HEK293 (cell line): Measurements from ENCODE around the gene UBE4B.

ENCODE experiments used
- CTCF ChIA-PET: fragments of 350-600 bp; formaldehyde crosslinking; extraction: SDS; loops from one replicate; lab custom pipeline; 2021; ENCODE audit warnings: antibody characterized with exemption; lab: Yijun Ruan, JAX
- POLR2A ChIA-PET: fragments of 300-600 bp; formaldehyde crosslinking; extraction: SDS; loops from one replicate; lab custom pipeline; 2020; ENCODE audit warnings: antibody characterized with exemption, inconsistent platforms; lab: Yijun Ruan, JAX
- H3K27ac ChIP-seq: fragments of 200-500 bp; sonication (Bioruptor generic); 2 replicates; pipeline ENCODE4 v1.5.1; 2014; ENCODE audit warnings: low read depth, low read length, control low read depth, inconsistent platforms; ENCODE audit errors: extremely low read depth
- H3K36me3 ChIP-seq, 2 experiments: fragments of 200-500 bp in 1 of 2; sonication (Bioruptor generic) in 1 of 2; 1 replicate in 1 of 2; 2 replicates in 1 of 2; pipeline ENCODE4 v1.5.1; 2014 to 2017; ENCODE audit warnings: inconsistent platforms in 2 of 2, low read length in 2 of 2; ENCODE audit not compliant: control insufficient read depth in 2 of 2, insufficient read depth in 1 of 2
- H3K4me1 ChIP-seq: fragments of 200-500 bp; sonication (Bioruptor generic); 2 replicates; pipeline ENCODE4 v1.5.1; 2014; ENCODE audit warnings: mild to moderate bottlenecking, low read length, inconsistent platforms; ENCODE audit not compliant: control insufficient read depth, insufficient read depth
- H3K4me3 ChIP-seq: 2 replicates; pipeline ENCODE4 v1.5.1; 2011; ENCODE audit warnings: low read depth, mild to moderate bottlenecking, control low read depth, low read length, moderate library complexity
- H3K9me3 ChIP-seq: fragments of 200-500 bp; sonication (Bioruptor generic); 2 replicates; pipeline ENCODE4 v1.5.1; 2014; ENCODE audit warnings: low read depth, low read length, inconsistent platforms; ENCODE audit not compliant: control insufficient read depth, insufficient read depth
- GLI2 ChIP-seq: fragments of 450-650 bp; formaldehyde crosslinking; IDR thresholded peaks from 2 replicates; pipeline ENCODE4; 2017; ENCODE audit warnings: missing biosample characterization, missing genetic modification characterization, low read depth, borderline replicate concordance
- SP3 ChIP-seq: fragments of 450-650 bp; formaldehyde crosslinking; IDR thresholded peaks from 2 replicates; pipeline ENCODE4 v1.5.1; 2016; ENCODE audit warnings: missing biosample characterization, missing genetic modification characterization
- TRIM28 ChIP-seq: IDR thresholded peaks from 2 replicates; pipeline ENCODE4 v1.6.1; 2011; ENCODE audit warnings: low read length, control low read depth, borderline replicate concordance
- ZBTB17 ChIP-seq: fragments of 450-650 bp; formaldehyde crosslinking; IDR thresholded peaks from 2 replicates; pipeline ENCODE4 v1.5.1; 2016; ENCODE audit warnings: missing biosample characterization, missing genetic modification characterization
- ZNF140 ChIP-seq: fragments of 450-650 bp; formaldehyde crosslinking; IDR thresholded peaks from 2 replicates; pipeline ENCODE4 v1.5.1; 2016; ENCODE audit warnings: missing biosample characterization, missing genetic modification characterization
- ZNF146 ChIP-seq: fragments of 450-650 bp; formaldehyde crosslinking; IDR thresholded peaks from 2 replicates; pipeline ENCODE4 v1.5.1; 2016; ENCODE audit warnings: missing biosample characterization, missing genetic modification characterization
- ZNF155 ChIP-seq: fragments of 450-650 bp; formaldehyde crosslinking; IDR thresholded peaks from 2 replicates; pipeline ENCODE4 v1.5.1; 2016; ENCODE audit warnings: missing biosample characterization, missing genetic modification characterization
- ZNF19 ChIP-seq: fragments of 450-650 bp; formaldehyde crosslinking; IDR thresholded peaks from 2 replicates; pipeline ENCODE4; 2016; ENCODE audit warnings: missing biosample characterization, missing genetic modification characterization, low read depth
- ZNF223 ChIP-seq: fragments of 450-650 bp; formaldehyde crosslinking; IDR thresholded peaks from 2 replicates; pipeline ENCODE4 v1.5.1; 2016; ENCODE audit warnings: missing biosample characterization, missing genetic modification characterization
- ZNF24 ChIP-seq: fragments of 450-650 bp; formaldehyde crosslinking; IDR thresholded peaks from 2 replicates; pipeline ENCODE4 v1.5.1; 2016; ENCODE audit warnings: missing biosample characterization, missing genetic modification characterization
- ZNF274 ChIP-seq, 2 experiments: fragments of 200-500 bp in 1 of 2; fragments of 450-650 bp in 1 of 2; sonication (Bioruptor generic) in 1 of 2; formaldehyde crosslinking in 1 of 2; IDR thresholded peaks; 2 replicates each; pipeline versions ENCODE4 v1.5.1 to v1.6.1; 2014 to 2016; ENCODE audit warnings: borderline replicate concordance in 1 of 2, inconsistent platforms in 1 of 2, low read length in 1 of 2, missing biosample characterization in 1 of 2, missing genetic modification characterization in 1 of 2
- ZNF335 ChIP-seq: fragments of 450-650 bp; formaldehyde crosslinking; conservative IDR thresholded peaks from 2 replicates; pipeline ENCODE4 v1.5.1; 2016; ENCODE audit warnings: missing biosample characterization, missing genetic modification characterization
- ZNF37A ChIP-seq: fragments of 450-650 bp; IDR thresholded peaks from 2 replicates; pipeline ENCODE4 v1.5.1; 2018; ENCODE audit warnings: missing biosample characterization, missing genetic modification characterization
- ZNF48 ChIP-seq: fragments of 450-650 bp; formaldehyde crosslinking; IDR thresholded peaks from 2 replicates; pipeline ENCODE4 v1.5.1; 2016; ENCODE audit warnings: missing biosample characterization, missing genetic modification characterization
- ZNF548 ChIP-seq: fragments of 450-650 bp; formaldehyde crosslinking; IDR thresholded peaks from 2 replicates; pipeline ENCODE4 v1.5.1; 2016; ENCODE audit warnings: missing biosample characterization, missing genetic modification characterization
- ZNF610 ChIP-seq: fragments of 450-650 bp; formaldehyde crosslinking; IDR thresholded peaks from 2 replicates; pipeline ENCODE4 v1.5.1; 2016; ENCODE audit warnings: missing biosample characterization, missing genetic modification characterization, borderline replicate concordance
- ZNF654 ChIP-seq: fragments of 450-650 bp; formaldehyde crosslinking; IDR thresholded peaks from 2 replicates; pipeline ENCODE4 v1.5.1; 2016; ENCODE audit warnings: low read depth, missing biosample characterization, missing genetic modification characterization
- ZNF658 ChIP-seq: fragments of 450-650 bp; formaldehyde crosslinking; IDR thresholded peaks from 2 replicates; pipeline ENCODE4; 2016; ENCODE audit warnings: missing biosample characterization, missing genetic modification characterization
- ZNF76 ChIP-seq: fragments of 450-650 bp; formaldehyde crosslinking; IDR thresholded peaks from 2 replicates; pipeline ENCODE4; 2016; ENCODE audit warnings: low read depth, missing biosample characterization, missing genetic modification characterization, borderline replicate concordance
- ZNF792 ChIP-seq: fragments of 450-650 bp; formaldehyde crosslinking; IDR thresholded peaks from 2 replicates; pipeline ENCODE4 v1.5.1; 2016; ENCODE audit warnings: missing biosample characterization, missing genetic modification characterization
- TF ChIP-seq, protein P1 (sequence below): fragments of 450-650 bp; formaldehyde crosslinking; IDR thresholded peaks from 2 replicates; pipeline ENCODE4 v1.5.1; 2016; ENCODE audit warnings: missing biosample characterization, missing genetic modification characterization
- TF ChIP-seq, protein P2 (sequence below): fragments of 450-650 bp; formaldehyde crosslinking; IDR thresholded peaks from 2 replicates; pipeline ENCODE4 v1.5.1; 2016; ENCODE audit warnings: missing biosample characterization, missing genetic modification characterization, low read depth

The UBE4B gene

DNA sequence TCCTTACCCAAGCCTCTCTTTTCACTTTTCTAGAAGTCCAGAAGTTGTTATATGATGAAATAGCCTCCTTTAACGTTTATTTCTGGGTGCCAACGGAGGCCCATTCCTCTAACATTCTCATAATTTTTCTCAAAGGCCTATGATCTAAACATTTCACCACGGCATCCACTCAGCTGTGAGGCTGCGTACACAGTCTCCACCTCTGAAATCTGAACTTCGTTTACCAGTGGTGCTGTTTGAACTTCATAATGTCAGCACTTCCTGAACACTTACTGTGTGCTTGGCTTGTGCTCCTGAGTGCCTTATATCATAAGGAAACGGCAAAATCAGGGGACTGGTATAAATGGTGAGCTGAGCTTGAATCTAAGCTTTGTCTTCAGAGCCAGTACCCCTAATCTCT, 47.8 kb upstream of the UBE4B start:
- POLR2A ChIA-PET = no interaction called here
- Histone ChIP-seq H3K36me3 (peaks cover 0 to 29% of the 10 kb centered on the region in 2 experiments; a peak in 2 of 3 replicates), H3K27ac (no peak overlapping the region), H3K4me3 (no peak overlapping the region), H3K4me1 (no peaks in the 10 kb centered on the region), H3K9me3 (no peaks in the 10 kb centered on the region)
- CTCF ChIA-PET = interaction anchor here (0.6 kb wide), 1 partner anchor 489 kb away, joined by 3 read pairs; no protein-coding TSS in a partner anchor
- no peak for TF ChIP-seq GLI2
- no peak for TF ChIP-seq ZNF610
- no peak for TF ChIP-seq ZNF792 (tag by site-specific recombination)
- no peak for TF ChIP-seq ZNF76 (tag by site-specific recombination)

DNA sequence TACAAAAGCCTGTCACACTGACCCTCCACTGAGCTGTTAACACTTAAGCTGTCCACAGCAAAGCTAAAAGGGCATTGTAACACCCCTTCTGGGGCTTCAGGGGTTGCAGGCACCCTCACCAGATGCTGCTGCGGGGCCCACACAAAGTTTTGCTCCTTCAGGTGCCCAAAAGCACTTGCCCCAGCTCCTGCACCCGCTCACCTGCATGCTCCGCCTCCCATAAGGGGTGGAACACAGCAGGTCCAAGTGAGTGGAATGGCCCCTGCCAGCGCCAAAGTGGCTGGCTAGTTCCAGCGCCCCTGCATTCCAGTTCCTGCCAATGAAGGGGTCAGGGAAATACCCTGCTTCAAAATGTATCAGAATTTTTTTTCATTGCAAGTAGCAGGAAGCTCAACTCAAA, 43.0 kb upstream of the UBE4B start:
- no peaks in the 10 kb centered on the region; a peak in 1 of 3 replicates for H3K36me3 ChIP-seq
- no peak overlapping the region for H3K4me3 ChIP-seq
- TF ChIP-seq ZBTB17 (tag by site-specific recombination) = no peak
- no peak for TF ChIP-seq TRIM28
- no peak for TF ChIP-seq ZNF155 (tag by site-specific recombination)
- no peak for TF ChIP-seq ZNF48
- TF ChIP-seq ZNF19 (tag by site-specific recombination) = no peak
- TF ChIP-seq ZNF37A (tag by site-specific recombination) = no peak
- TF ChIP-seq ZNF548 (tag by site-specific recombination) = no peak
- H3K27ac ChIP-seq = no peak overlapping the region
- H3K9me3 ChIP-seq = no peaks in the 10 kb centered on the region
- ChIA-PET CTCF (interaction anchor here (0.6 to 0.9 kb wide), 2 partner anchors 23 to 35 kb away, joined by 4 to 5 read pairs; no protein-coding TSS in a partner anchor), POLR2A (no interaction called here)
- no peaks in the 10 kb centered on the region for H3K4me1 ChIP-seq

DNA sequence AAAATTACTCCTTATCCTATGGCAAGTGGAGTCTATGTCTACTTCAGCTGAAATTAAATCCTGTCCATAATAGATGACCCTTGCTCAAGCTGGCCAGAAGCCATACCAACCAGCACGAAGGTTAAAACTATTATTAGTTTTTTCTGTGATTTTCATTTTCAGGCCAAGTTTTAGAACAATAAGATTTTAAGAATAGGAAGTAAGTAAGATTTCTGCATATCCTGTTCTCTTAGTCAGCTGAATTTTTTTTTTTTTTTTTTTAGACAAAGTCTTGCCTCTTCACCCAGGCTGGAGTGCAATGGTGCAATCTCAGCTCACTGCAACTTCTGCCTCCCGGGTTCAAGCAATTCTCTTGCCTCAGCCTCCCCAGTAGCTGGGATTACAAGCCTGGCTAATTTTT, 41.8 kb upstream of the UBE4B start:
- CTCF ChIA-PET = interaction anchor here (0.6 kb wide), 1 partner anchor 345 kb away, joined by 4 read pairs; no protein-coding TSS in a partner anchor
- POLR2A ChIA-PET = no interaction called here
- no peaks in the 10 kb centered on the region for H3K4me1 ChIP-seq
- no peaks in the 10 kb centered on the region for H3K9me3 ChIP-seq
- no peaks in the 10 kb centered on the region; a peak in 1 of 3 replicates for H3K36me3 ChIP-seq
- H3K4me3 ChIP-seq = no peak overlapping the region
- H3K27ac ChIP-seq = no peak overlapping the region
- no peak for TF ChIP-seq ZNF24 (tag by site-specific recombination)
- TF ChIP-seq ZNF274 (IDR thresholded peaks at IDR 0.05; ENCODE audit: low read length) = no peak
- no peak for TF ChIP-seq ZNF274 (tag by site-specific recombination; IDR thresholded peaks at IDR 0.05; ENCODE audit: borderline replicate concordance)
- no peak for TF ChIP-seq ZNF140
- no peak for TF ChIP-seq ZNF48
- no peak for TF ChIP-seq ZNF335 (tag by site-specific recombination)
- TF ChIP-seq, protein P1, sequence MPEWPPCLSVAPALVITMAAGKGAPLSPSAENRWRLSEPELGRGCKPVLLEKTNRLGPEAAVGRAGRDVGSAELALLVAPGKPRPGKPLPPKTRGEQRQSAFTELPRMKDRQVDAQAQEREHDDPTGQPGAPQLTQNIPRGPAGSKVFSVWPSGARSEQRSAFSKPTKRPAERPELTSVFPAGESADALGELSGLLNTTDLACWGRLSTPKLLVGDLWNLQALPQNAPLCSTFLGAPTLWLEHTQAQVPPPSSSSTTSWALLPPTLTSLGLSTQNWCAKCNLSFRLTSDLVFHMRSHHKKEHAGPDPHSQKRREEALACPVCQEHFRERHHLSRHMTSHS (tag by site-specific recombination) = no peak
- TF ChIP-seq, protein P2, sequence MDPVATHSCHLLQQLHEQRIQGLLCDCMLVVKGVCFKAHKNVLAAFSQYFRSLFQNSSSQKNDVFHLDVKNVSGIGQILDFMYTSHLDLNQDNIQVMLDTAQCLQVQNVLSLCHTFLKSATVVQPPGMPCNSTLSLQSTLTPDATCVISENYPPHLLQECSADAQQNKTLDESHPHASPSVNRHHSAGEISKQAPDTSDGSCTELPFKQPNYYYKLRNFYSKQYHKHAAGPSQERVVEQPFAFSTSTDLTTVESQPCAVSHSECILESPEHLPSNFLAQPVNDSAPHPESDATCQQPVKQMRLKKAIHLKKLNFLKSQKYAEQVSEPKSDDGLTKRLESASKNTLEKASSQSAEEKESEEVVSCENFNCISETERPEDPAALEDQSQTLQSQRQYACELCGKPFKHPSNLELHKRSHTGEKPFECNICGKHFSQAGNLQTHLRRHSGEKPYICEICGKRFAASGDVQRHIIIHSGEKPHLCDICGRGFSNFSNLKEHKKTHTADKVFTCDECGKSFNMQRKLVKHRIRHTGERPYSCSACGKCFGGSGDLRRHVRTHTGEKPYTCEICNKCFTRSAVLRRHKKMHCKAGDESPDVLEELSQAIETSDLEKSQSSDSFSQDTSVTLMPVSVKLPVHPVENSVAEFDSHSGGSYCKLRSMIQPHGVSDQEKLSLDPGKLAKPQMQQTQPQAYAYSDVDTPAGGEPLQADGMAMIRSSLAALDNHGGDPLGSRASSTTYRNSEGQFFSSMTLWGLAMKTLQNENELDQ (tag by site-specific recombination) = no peak
- no peak for TF ChIP-seq SP3
- no peak for TF ChIP-seq ZNF658 (tag by site-specific recombination)
- no peak for TF ChIP-seq ZNF654 (tag by site-specific recombination)
- no peak for TF ChIP-seq ZNF146 (tag by site-specific recombination)
- no peak for TF ChIP-seq ZNF223
